HG02678 (cell line): ENCODE data around the gene MUC4.

ENCODE experiments used
- ATAC-seq: cut with Tn5 transposase; IDR thresholded peaks from one replicate; pipeline ENCODE4 v1.9.1; 2021; ENCODE audit warnings: mild to moderate bottlenecking, moderate library complexity; ENCODE audit not compliant: unreplicated experiment

Gene MUC4

GRCh38 chr3:195811756-195812155, at the start of gene MUC4:
MUC4 (minus strand) TSS chr3:195811929; CDS start chr3:195811817, 112 bp downstream.
- ATAC-seq = no peak

GRCh38 chr3:195860456-195860855, 48.7 kb upstream of the MUC4 start:
- no peak for ATAC-seq

GRCh38 chr3:195859846-195860411, 48.2 kb upstream of the MUC4 start:
- ATAC-seq = no peak

- no peak for ATAC-seq
Measured at GRCh38 chr3:195859061-195859845, 47.5 kb upstream of the MUC4 start.

GRCh38 chr3:195856410-195857084, 44.8 kb upstream of the MUC4 start:
- ATAC-seq = no peak

- ATAC-seq = no peak
Measured at GRCh38 chr3:195855471-195856409, 44.0 kb upstream of the MUC4 start.

- no peak for ATAC-seq
Measured at GRCh38 chr3:195854628-195855294, 43.0 kb upstream of the MUC4 start.

- ATAC-seq = no peak
Measured at GRCh38 chr3:195853996-195854395, 42.3 kb upstream of the MUC4 start.

GRCh38 chr3:195853036-195853435, 41.3 kb upstream of the MUC4 start:
- ATAC-seq = no peak

GRCh38 chr3:195850857-195851543, 39.3 kb upstream of the MUC4 start:
- peak; percentile 83 for ATAC-seq

- no peak for ATAC-seq
Measured at GRCh38 chr3:195849322-195850074, 37.8 kb upstream of the MUC4 start.

- ATAC-seq = no peak
Measured at GRCh38 chr3:195847055-195847950, 35.6 kb upstream of the MUC4 start.

GRCh38 chr3:195845483-195845882, 33.8 kb upstream of the MUC4 start:
- ATAC-seq = no peak

- no peak for ATAC-seq
Measured at GRCh38 chr3:195844671-195845218, 33.0 kb upstream of the MUC4 start.

- ATAC-seq = no peak
Measured at GRCh38 chr3:195839260-195840010, 27.7 kb upstream of the MUC4 start.

GRCh38 chr3:195838714-195839113, 27.0 kb upstream of the MUC4 start:
- peak; percentile 48 for ATAC-seq
